Fibroblast of lung (primary cell): ENCODE data around the gene BRD1. TPM values are rescaled to one million over a fixed set of nuclear protein-coding genes. Genes with fewer than 3 reads are reported as not detected.

Experiments used
- DNase-seq, 2 donors: peaks; one replicate each; pipeline versions ENCODE4 v3.0.0 to v3.0.0-alpha.2; 2010; ENCODE audit warnings: low read depth in 2 of 2
- H2AFZ ChIP-seq: 2 replicates; pipeline ENCODE4 v1.5.1; 2012; ENCODE audit warnings: low read length, control low read depth, inconsistent platforms
- H3K27ac ChIP-seq: 2 replicates; pipeline ENCODE4 v1.5.1; 2011; ENCODE audit warnings: low read length, control low read depth; ENCODE audit not compliant: insufficient read depth
- H3K27me3 ChIP-seq: 2 replicates; pipeline ENCODE4 v1.5.1; 2011; ENCODE audit warnings: mild to moderate bottlenecking, low read length; ENCODE audit not compliant: control insufficient read depth, insufficient read depth
- H3K36me3 ChIP-seq: 2 replicates; pipeline ENCODE4 v1.5.1; 2011; ENCODE audit warnings: low read length; ENCODE audit not compliant: control insufficient read depth, insufficient read depth
- H3K4me1 ChIP-seq: 2 replicates; pipeline ENCODE4 v1.5.1; 2011; ENCODE audit warnings: low read length; ENCODE audit not compliant: control insufficient read depth, insufficient read depth; ENCODE audit errors: extremely low read depth
- H3K4me2 ChIP-seq: 2 replicates; pipeline ENCODE4 v1.5.1; 2011; ENCODE audit warnings: low read length, control low read depth; ENCODE audit not compliant: insufficient read depth; ENCODE audit errors: extremely low read depth
- H3K4me3 ChIP-seq, 4 experiments: fragments of 200-600 bp in 1 of 4; sonication (generic) in 1 of 4; replicated peaks in 1 of 4; 2 replicates each; pipeline ENCODE4 v1.5.1; 2011 to 2016; ENCODE audit warnings: low read length in 4 of 4, low read depth in 3 of 4, mild to moderate bottlenecking in 3 of 4, control low read depth in 2 of 4, inconsistent platforms in 1 of 4, mixed read lengths in 1 of 4; ENCODE audit not compliant: insufficient read depth in 1 of 4; ENCODE audit errors: control extremely low read depth in 1 of 4
- H3K79me2 ChIP-seq: 2 replicates; pipeline ENCODE4 v1.5.1; 2012; ENCODE audit warnings: mild to moderate bottlenecking, low read length, inconsistent platforms; ENCODE audit not compliant: control insufficient read depth, insufficient read depth
- H3K9ac ChIP-seq: 2 replicates; pipeline ENCODE4 v1.5.1; 2011; ENCODE audit warnings: mild to moderate bottlenecking, low read length, control low read depth; ENCODE audit not compliant: insufficient read depth
- H3K9me3 ChIP-seq: 2 replicates; pipeline ENCODE4 v1.5.1; 2012; ENCODE audit warnings: low read depth, low read length; ENCODE audit not compliant: control insufficient read depth, insufficient read depth
- H4K20me1 ChIP-seq: 2 replicates; pipeline ENCODE4 v1.5.1; 2011; ENCODE audit warnings: low read length; ENCODE audit not compliant: control insufficient read depth, insufficient read depth; ENCODE audit errors: extremely low read depth
- EZH2 ChIP-seq: IDR thresholded peaks from 2 replicates; pipeline ENCODE4 v1.5.1; 2012; ENCODE audit warnings: low read length, control low read depth, mild to moderate bottlenecking; ENCODE audit errors: missing control alignments
- polyA plus RNA-seq, 2 donors: library from polyadenylated mRNA; depleted of rRNA in 1 of 2; stranded (reverse) in 1 of 2; unstranded in 1 of 2; fragments of >200 nt; gene quantifications; 2 replicates each; pipeline ENCODE4 v1.2.1, GENCODE V29; 2011 to 2012; ENCODE audit warnings: missing spikeins in 1 of 2
- total RNA-seq: library from RNA; depleted of rRNA; stranded (reverse); fragments of >200 nt; gene quantifications from 2 replicates; pipeline ENCODE4 v1.2.1, GENCODE V29; 2014
- TF ChIP-seq, protein P1 (sequence below), 2 donors: IDR thresholded peaks in 1 of 2; conservative IDR thresholded peaks in 1 of 2; 1 replicate in 1 of 2; 2 replicates in 1 of 2; pipeline ENCODE4 v1.5.1; 2011 to 2012; ENCODE audit warnings: low read length in 2 of 2, control low read depth in 1 of 2, inconsistent platforms in 1 of 2, low read depth in 1 of 2, mild to moderate bottlenecking in 1 of 2

Gene BRD1
- total and polyA plus RNA-seq, 2 donors (not counting 1 experiment from before 2014, with no cell fraction given) = 4.3 to 26.6 TPM

DNA sequence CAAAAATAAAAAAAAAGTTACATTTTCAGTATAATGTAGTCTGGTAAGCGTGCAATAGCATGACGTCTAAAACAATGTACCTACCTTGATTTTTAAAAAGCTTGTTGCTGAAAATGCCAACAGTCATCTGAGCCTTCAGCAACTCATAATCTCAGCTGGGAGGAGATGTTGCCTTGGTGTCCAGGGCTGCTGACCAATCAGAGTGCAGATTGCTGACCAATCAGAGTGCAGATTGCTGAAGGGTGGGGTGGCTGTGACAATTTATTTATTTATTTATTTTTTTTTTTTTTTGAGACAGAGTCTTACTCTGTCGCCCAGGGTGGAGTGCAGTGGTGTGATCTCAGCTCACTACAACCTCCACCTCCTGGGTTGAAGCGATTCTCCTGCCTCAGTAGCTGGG is 43.8 kb upstream of the BRD1 start:
- no peaks in the 10 kb centered on the region for H3K4me1 ChIP-seq
- TF ChIP-seq, protein P1, sequence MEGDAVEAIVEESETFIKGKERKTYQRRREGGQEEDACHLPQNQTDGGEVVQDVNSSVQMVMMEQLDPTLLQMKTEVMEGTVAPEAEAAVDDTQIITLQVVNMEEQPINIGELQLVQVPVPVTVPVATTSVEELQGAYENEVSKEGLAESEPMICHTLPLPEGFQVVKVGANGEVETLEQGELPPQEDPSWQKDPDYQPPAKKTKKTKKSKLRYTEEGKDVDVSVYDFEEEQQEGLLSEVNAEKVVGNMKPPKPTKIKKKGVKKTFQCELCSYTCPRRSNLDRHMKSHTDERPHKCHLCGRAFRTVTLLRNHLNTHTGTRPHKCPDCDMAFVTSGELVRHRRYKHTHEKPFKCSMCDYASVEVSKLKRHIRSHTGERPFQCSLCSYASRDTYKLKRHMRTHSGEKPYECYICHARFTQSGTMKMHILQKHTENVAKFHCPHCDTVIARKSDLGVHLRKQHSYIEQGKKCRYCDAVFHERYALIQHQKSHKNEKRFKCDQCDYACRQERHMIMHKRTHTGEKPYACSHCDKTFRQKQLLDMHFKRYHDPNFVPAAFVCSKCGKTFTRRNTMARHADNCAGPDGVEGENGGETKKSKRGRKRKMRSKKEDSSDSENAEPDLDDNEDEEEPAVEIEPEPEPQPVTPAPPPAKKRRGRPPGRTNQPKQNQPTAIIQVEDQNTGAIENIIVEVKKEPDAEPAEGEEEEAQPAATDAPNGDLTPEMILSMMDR (conservative IDR thresholded peaks at IDR 0.05 in 1 of 2, IDR thresholded peaks at IDR 0.05 in 1 of 2; ENCODE audit: low read depth in 1 of 2, low read length in 2 of 2) = no peak
- no peak overlapping the region for H3K4me2 ChIP-seq
- no peaks in the 10 kb centered on the region for H3K9me3 ChIP-seq
- H3K27me3 ChIP-seq = no peaks in the 10 kb centered on the region
- H3K4me3 ChIP-seq = no peak overlapping the region
- no peaks in the 10 kb centered on the region for H4K20me1 ChIP-seq
- peaks cover 2% of the 10 kb centered on the region for H3K36me3 ChIP-seq
- no peak overlapping the region for H2AFZ ChIP-seq
- H3K79me2 ChIP-seq = peaks cover 56% of the 10 kb centered on the region
- H3K9ac ChIP-seq = no peak overlapping the region
- no peak overlapping the region for H3K27ac ChIP-seq
- no peak for DNase-seq

DNA sequence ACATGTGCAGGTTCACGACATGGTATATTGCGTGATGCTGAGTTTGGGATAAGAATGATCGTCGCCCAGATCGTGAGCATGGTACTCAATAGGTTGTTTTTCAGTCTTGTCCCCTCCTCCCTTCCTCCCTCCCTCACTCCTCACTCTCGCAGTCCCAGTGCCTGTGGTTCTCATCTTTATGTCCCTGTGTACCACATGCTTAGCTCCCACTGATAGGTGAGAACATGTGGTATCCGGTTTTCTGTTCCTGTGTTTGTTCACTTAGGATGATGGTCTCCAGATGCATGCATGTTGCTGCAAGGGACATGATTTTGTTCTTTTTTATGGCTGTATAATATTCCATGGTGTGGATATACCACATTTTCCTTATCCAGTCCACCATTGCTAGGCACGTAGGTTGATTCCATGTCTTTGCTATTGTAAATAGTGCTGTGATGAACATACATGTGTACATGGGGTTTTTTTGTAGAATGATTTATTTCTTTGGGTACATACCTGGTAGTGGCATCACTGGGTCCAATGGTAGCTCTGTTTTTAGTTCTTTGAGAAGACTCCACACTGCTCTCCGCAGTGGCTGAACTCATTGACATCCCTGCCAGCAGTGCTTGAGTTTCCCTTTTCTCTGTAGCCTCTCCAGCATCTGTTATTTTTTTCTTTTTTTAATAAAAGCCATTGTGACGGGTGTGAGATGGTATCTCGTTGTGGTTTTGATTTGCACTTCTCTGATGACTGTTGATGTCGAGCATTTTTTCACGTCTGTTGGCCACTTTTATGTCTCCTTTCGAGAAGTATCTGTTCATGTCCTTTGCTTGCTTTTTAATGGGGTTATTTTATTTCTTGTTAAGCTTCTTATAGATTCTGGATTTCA is 42.4 kb upstream of the BRD1 start:
- Histone ChIP-seq H4K20me1 (no peaks in the 10 kb centered on the region), H3K27ac (no peak overlapping the region), H3K9ac (no peak overlapping the region), H3K4me1 (no peaks in the 10 kb centered on the region), H2AFZ (no peak overlapping the region), H3K79me2 (peaks cover 62% of the 10 kb centered on the region), H3K4me2 (no peak overlapping the region), H3K4me3 (no peak overlapping the region), H3K27me3 (no peaks in the 10 kb centered on the region), H3K36me3 (peaks cover 2% of the 10 kb centered on the region), H3K9me3 (no peaks in the 10 kb centered on the region)
- TF ChIP-seq, protein P1 (conservative IDR thresholded peaks at IDR 0.05 in 1 of 2, IDR thresholded peaks at IDR 0.05 in 1 of 2; ENCODE audit: low read depth in 1 of 2, low read length in 2 of 2) = no peak
- no peak for TF ChIP-seq EZH2
- peak in 1 of 2 donors; percentile 15 for DNase-seq

DNA sequence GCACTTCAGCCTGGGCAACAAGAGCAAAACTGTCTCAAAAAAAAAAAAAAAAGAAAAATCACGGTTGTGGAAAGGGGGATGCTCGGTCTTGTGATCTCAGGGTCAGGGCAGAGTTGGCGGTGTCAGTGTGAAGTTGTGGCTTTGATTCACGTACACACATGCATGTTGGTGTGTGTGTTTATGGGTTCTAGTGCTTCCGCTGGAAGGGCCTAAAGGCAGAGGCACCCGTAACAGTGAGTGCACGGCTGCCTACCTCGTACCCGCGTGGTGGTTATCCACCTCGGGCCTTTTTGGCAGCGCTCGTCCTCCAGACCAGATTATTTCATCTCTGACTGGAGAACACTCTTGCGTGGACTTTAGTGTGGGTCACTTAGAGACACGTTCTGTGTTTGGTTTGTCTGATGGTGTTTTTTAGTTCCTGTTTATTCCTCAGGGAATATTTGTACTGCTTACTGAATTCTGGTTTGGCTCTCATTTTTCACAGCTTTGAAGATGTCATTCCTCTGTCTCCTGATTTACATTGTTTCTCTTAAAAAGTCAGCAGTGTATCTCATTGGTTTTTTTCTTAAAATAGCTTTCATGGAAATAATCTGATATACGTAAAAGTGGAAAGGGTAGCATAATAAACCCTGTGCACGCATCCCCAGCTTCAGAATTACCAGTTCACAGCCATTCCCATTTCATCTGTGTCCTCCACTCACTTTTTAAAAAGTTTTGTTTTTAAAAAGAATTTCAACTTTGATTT is 41.6 kb upstream of the BRD1 start:
- Histone ChIP-seq H4K20me1 (no peaks in the 10 kb centered on the region), H3K4me1 (no peaks in the 10 kb centered on the region), H3K4me3 (no peak overlapping the region), H3K36me3 (peaks cover 2% of the 10 kb centered on the region), H3K4me2 (no peak overlapping the region), H3K27ac (no peak overlapping the region), H3K9ac (no peak overlapping the region), H3K27me3 (no peaks in the 10 kb centered on the region), H3K9me3 (no peaks in the 10 kb centered on the region), H3K79me2 (peaks cover 68% of the 10 kb centered on the region), H2AFZ (no peak overlapping the region)
- no peak for DNase-seq
- TF ChIP-seq, protein P1 (conservative IDR thresholded peaks at IDR 0.05 in 1 of 2, IDR thresholded peaks at IDR 0.05 in 1 of 2; ENCODE audit: low read depth in 1 of 2, low read length in 2 of 2) = no peak
- no peak for TF ChIP-seq EZH2
